Ishikawa (cell line): ENCODE results near the gene RASGEF1C.

Experiments used
- EGR1 ChIP-seq: IDR thresholded peaks from 2 replicates; pipeline ENCODE4 v1.6.1; 2012
- RAD21 ChIP-seq: IDR thresholded peaks from 2 replicates; pipeline ENCODE4 v1.6.1; 2012; ENCODE audit warnings: low read depth
- TAF1 ChIP-seq: IDR thresholded peaks from 2 replicates; pipeline ENCODE4 v1.6.1; 2012; ENCODE audit warnings: low read depth, mild to moderate bottlenecking
- YY1 ChIP-seq: IDR thresholded peaks from 2 replicates; pipeline ENCODE4 v1.6.1; 2012; ENCODE audit warnings: low read depth
- ZBTB7A ChIP-seq: IDR thresholded peaks from 2 replicates; pipeline ENCODE4 v1.6.1; 2012; ENCODE audit warnings: low read depth
- TF ChIP-seq, protein P1 (sequence below): IDR thresholded peaks from 2 replicates; pipeline ENCODE4 v1.6.1; 2012; ENCODE audit warnings: low read depth, mild to moderate bottlenecking
- TF ChIP-seq, protein P2 (sequence below): IDR thresholded peaks from 2 replicates; pipeline ENCODE4 v1.6.1; 2012

DNA sequence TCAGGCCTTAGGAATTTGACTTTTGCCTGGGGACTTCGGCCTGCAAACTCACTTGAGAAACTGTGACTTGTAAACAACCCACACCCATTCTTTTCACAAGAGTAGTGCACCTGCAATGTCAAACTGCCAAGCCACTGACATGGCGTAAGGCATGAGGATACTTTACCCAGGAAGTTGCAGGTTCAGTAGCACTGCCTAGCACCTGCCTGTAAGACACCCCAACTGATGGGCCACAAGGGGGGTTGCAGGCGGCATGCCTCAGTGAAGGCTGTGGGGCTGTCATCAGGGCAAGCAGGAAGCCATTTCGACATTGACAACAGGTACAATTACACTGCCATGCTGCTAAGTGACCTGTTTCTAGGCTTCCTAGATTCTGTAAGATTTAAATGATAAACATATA, 41.3 kb upstream of the RASGEF1C start:
- TF ChIP-seq, protein P1, sequence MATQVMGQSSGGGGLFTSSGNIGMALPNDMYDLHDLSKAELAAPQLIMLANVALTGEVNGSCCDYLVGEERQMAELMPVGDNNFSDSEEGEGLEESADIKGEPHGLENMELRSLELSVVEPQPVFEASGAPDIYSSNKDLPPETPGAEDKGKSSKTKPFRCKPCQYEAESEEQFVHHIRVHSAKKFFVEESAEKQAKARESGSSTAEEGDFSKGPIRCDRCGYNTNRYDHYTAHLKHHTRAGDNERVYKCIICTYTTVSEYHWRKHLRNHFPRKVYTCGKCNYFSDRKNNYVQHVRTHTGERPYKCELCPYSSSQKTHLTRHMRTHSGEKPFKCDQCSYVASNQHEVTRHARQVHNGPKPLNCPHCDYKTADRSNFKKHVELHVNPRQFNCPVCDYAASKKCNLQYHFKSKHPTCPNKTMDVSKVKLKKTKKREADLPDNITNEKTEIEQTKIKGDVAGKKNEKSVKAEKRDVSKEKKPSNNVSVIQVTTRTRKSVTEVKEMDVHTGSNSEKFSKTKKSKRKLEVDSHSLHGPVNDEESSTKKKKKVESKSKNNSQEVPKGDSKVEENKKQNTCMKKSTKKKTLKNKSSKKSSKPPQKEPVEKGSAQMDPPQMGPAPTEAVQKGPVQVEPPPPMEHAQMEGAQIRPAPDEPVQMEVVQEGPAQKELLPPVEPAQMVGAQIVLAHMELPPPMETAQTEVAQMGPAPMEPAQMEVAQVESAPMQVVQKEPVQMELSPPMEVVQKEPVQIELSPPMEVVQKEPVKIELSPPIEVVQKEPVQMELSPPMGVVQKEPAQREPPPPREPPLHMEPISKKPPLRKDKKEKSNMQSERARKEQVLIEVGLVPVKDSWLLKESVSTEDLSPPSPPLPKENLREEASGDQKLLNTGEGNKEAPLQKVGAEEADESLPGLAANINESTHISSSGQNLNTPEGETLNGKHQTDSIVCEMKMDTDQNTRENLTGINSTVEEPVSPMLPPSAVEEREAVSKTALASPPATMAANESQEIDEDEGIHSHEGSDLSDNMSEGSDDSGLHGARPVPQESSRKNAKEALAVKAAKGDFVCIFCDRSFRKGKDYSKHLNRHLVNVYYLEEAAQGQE, result no peak
- TF ChIP-seq, protein P2, sequence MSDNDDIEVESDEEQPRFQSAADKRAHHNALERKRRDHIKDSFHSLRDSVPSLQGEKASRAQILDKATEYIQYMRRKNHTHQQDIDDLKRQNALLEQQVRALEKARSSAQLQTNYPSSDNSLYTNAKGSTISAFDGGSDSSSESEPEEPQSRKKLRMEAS, result no peak
- no peak for TF ChIP-seq YY1
- TF ChIP-seq EGR1, result no peak
- TF ChIP-seq ZBTB7A, result no peak
- no peak for TF ChIP-seq RAD21
- TF ChIP-seq TAF1, result no peak
